ENCODE results near the gene LHFPL2. TPM values are rescaled to one million over a fixed set of nuclear protein-coding genes. Genes with fewer than 3 reads are reported as not detected.

Gene LHFPL2
- total and polyA plus RNA-seq, 2 donors from 2014 or later: 1.8 to 12.6 TPM

- FAIRE-seq: no peak
- no peak for DNase-seq
- Histone ChIP-seq H3K36me3 (ENCODE audit: control insufficient read depth in 2 of 3, insufficient read depth in 3 of 3, low read length in 3 of 3) (no peaks in the 10 kb centered on the region), H3K4me3 (ENCODE audit: low read length in 3 of 3) (no peak overlapping the region), H3K4me1 (ENCODE audit: control insufficient read depth in 2 of 3, insufficient read depth in 2 of 3, low read depth in 1 of 3, low read length in 3 of 3) (peaks cover 0 to 4% (median 0%) of the 10 kb centered on the region in 3 donors), H3K27ac (ENCODE audit: low read depth in 2 of 2, low read length in 2 of 2) (no peak overlapping the region), H3K27me3 (ENCODE audit: control insufficient read depth, insufficient read depth, low read length) (no peaks in the 10 kb centered on the region), H3K9ac (ENCODE audit: low read length in 3 of 3) (no peak overlapping the region), H3K9me3 (ENCODE audit: control insufficient read depth in 2 of 3, insufficient read depth in 1 of 3, low read length in 3 of 3) (no peaks in the 10 kb centered on the region)
- intact Hi-C loops (cut with DNase I): no loop called here
- TF ChIP-seq, protein P1, sequence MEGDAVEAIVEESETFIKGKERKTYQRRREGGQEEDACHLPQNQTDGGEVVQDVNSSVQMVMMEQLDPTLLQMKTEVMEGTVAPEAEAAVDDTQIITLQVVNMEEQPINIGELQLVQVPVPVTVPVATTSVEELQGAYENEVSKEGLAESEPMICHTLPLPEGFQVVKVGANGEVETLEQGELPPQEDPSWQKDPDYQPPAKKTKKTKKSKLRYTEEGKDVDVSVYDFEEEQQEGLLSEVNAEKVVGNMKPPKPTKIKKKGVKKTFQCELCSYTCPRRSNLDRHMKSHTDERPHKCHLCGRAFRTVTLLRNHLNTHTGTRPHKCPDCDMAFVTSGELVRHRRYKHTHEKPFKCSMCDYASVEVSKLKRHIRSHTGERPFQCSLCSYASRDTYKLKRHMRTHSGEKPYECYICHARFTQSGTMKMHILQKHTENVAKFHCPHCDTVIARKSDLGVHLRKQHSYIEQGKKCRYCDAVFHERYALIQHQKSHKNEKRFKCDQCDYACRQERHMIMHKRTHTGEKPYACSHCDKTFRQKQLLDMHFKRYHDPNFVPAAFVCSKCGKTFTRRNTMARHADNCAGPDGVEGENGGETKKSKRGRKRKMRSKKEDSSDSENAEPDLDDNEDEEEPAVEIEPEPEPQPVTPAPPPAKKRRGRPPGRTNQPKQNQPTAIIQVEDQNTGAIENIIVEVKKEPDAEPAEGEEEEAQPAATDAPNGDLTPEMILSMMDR (IDR thresholded peaks at IDR 0.05; ENCODE audit: borderline replicate concordance, extremely low read depth, insufficient read depth): no peak
These were observed 150.7 kb downstream of the LHFPL2 start for GRCh38 chr5:78497573-78498533.

DNA sequence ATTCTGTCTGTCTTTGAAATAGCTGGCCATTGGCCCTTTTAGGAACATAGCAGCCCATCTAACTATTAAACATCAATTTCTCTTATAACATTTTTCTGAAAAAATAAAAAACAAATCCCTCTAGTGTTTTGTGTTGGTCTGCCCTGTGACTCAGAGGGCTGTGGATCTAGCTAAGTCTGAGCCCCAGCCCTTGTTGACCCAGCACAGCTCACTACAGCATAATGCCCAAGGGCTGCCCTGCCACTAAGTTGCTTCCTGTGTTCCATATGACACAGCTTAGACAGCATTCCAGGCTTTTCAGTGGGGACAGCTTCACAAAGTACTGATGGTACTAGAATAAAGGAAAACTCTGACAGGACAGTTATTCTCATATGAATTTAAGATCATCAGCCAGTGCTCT is 152.2 kb downstream of the LHFPL2 start:
- Histone ChIP-seq H3K27ac (ENCODE audit: low read depth in 2 of 2, low read length in 2 of 2) (no peak overlapping the region), H3K9me3 (ENCODE audit: control insufficient read depth in 2 of 3, insufficient read depth in 1 of 3, low read length in 3 of 3) (no peaks in the 10 kb centered on the region), H3K4me1 (ENCODE audit: control insufficient read depth in 2 of 3, insufficient read depth in 2 of 3, low read depth in 1 of 3, low read length in 3 of 3) (peaks cover 0 to under 1% (median 0%) of the 10 kb centered on the region in 3 donors), H3K4me3 (ENCODE audit: low read length in 3 of 3) (no peak overlapping the region), H3K36me3 (ENCODE audit: control insufficient read depth in 2 of 3, insufficient read depth in 3 of 3, low read length in 3 of 3) (no peaks in the 10 kb centered on the region), H3K27me3 (ENCODE audit: control insufficient read depth, insufficient read depth, low read length) (no peaks in the 10 kb centered on the region), H3K9ac (ENCODE audit: low read length in 3 of 3) (no peak overlapping the region)
- intact Hi-C loops (cut with DNase I): no loop called here
- TF ChIP-seq, protein P1 (IDR thresholded peaks at IDR 0.05; ENCODE audit: borderline replicate concordance, extremely low read depth, insufficient read depth): no peak
- no peak for FAIRE-seq
- DNase-seq: no peak

- no peak overlapping the region for H3K9ac ChIP-seq (ENCODE audit: low read length in 3 of 3)
- DNase-seq: no peak
- no peaks in the 10 kb centered on the region for H3K9me3 ChIP-seq (ENCODE audit: control insufficient read depth in 2 of 3, insufficient read depth in 1 of 3, low read length in 3 of 3)
- H3K27ac ChIP-seq (ENCODE audit: low read depth in 2 of 2, low read length in 2 of 2): no peak overlapping the region
- no peaks in the 10 kb centered on the region for H3K27me3 ChIP-seq (ENCODE audit: control insufficient read depth, insufficient read depth, low read length)
- intact Hi-C loops (cut with DNase I): no loop called here
- no peaks in the 10 kb centered on the region for H3K36me3 ChIP-seq (ENCODE audit: control insufficient read depth in 2 of 3, insufficient read depth in 3 of 3, low read length in 3 of 3)
- no peak overlapping the region for H3K4me3 ChIP-seq (ENCODE audit: low read length in 3 of 3)
- no peak for FAIRE-seq
- H3K4me1 ChIP-seq (ENCODE audit: control insufficient read depth in 2 of 3, insufficient read depth in 2 of 3, low read depth in 1 of 3, low read length in 3 of 3): no peaks in the 10 kb centered on the region
- TF ChIP-seq, protein P1 (IDR thresholded peaks at IDR 0.05; ENCODE audit: borderline replicate concordance, extremely low read depth, insufficient read depth): no peak
These were observed 152.8 kb downstream of the LHFPL2 start for GRCh38 chr5:78495800-78496199.

Data from kidney (tissue), 14 donors.